ENCODE results near the gene PCDHA6. TPM values are rescaled to one million over a fixed set of nuclear protein-coding genes. Genes with fewer than 3 reads are reported as not detected.

Gene PCDHA6
- total RNA-seq, 1 experiment from 2014 or later = 0.04 TPM

GRCh38 chr5:140875085-140876065 is 47.6 kb downstream of the PCDHA6 start, which contains the start of gene PCDHA12:
PCDHA12 (plus strand) TSS chr5:140875308; CDS start chr5:140875473, 165 bp downstream.

Other genes with a start within 250 kb of the PCDHA6 start
- 2.6 to 3.4 TPM (median 3.0 TPM) in 5 replicates for gene CD14, start 194.8 kb upstream of the PCDHA6 start, total RNA-seq (2022; extraction: Qiagen RNA extraction)
- gene TMCO6, start 188.5 kb upstream of the PCDHA6 start, total RNA-seq (2022; extraction: Qiagen RNA extraction) = 8.1 to 14.2 TPM (median 10.8 TPM) in 5 replicates
- gene NDUFA2, start 180.3 kb upstream of the PCDHA6 start, total RNA-seq (2022; extraction: Qiagen RNA extraction) = 87.2 to 125 TPM (median 90.7 TPM) in 5 replicates
- 101 to 114 TPM (median 104 TPM) in 5 replicates for gene IK, start 180.1 kb upstream of the PCDHA6 start, total RNA-seq (2022; extraction: Qiagen RNA extraction)
- gene WDR55, start 163.1 kb upstream of the PCDHA6 start, total RNA-seq (2022; extraction: Qiagen RNA extraction) = 24.6 to 32.8 TPM (median 31.8 TPM) in 5 replicates
- 0.37 to 0.72 TPM (median 0.49 TPM) in 5 replicates for gene DND1, start 154.4 kb upstream of the PCDHA6 start, total RNA-seq (2022; extraction: Qiagen RNA extraction)
- 75.3 to 80.9 TPM (median 78.3 TPM) in 5 replicates for gene HARS1, start 136.6 kb upstream of the PCDHA6 start, total RNA-seq (2022; extraction: Qiagen RNA extraction)
- 35.2 to 39.8 TPM (median 37.8 TPM) in 5 replicates for gene HARS2, start 136.5 kb upstream of the PCDHA6 start, total RNA-seq (2022; extraction: Qiagen RNA extraction)
- 87.0 to 126 TPM (median 90.9 TPM) in 5 replicates for gene ZMAT2, start 127.5 kb upstream of the PCDHA6 start, total RNA-seq (2022; extraction: Qiagen RNA extraction)
- 0.08 to 0.21 TPM (median 0.18 TPM) in 5 replicates for gene PCDHA1, start 41.8 kb upstream of the PCDHA6 start, total RNA-seq (2022; extraction: Qiagen RNA extraction)
- 0.02 to 0.09 TPM (median 0.06 TPM) in 5 replicates for gene PCDHA2, start 33.1 kb upstream of the PCDHA6 start, total RNA-seq (2022; extraction: Qiagen RNA extraction)
- 0.69 to 1.1 TPM (median 0.82 TPM) in 5 replicates for gene PCDHA3, start 26.9 kb upstream of the PCDHA6 start, total RNA-seq (2022; extraction: Qiagen RNA extraction)
- gene PCDHA4, start 20.9 kb upstream of the PCDHA6 start, total RNA-seq (2022; extraction: Qiagen RNA extraction) = 1.4 to 2.3 TPM (median 1.8 TPM) in 5 replicates
- gene PCDHA5, start 6.3 kb upstream of the PCDHA6 start, total RNA-seq (2022; extraction: Qiagen RNA extraction) = 0.52 to 0.95 TPM (median 0.85 TPM) in 5 replicates
- gene PCDHA7, start 6.3 kb downstream of the PCDHA6 start, total RNA-seq (2022; extraction: Qiagen RNA extraction) = 0.07 to 0.16 TPM (median 0.12 TPM) in 5 replicates
- gene PCDHA8, start 13.2 kb downstream of the PCDHA6 start, total RNA-seq (2022; extraction: Qiagen RNA extraction) = 0.03 to 0.06 TPM (median 0.04 TPM) in 5 replicates
- 0.01 TPM in 1 of 5 replicates, not detected in the others for gene PCDHA9, start 20.4 kb downstream of the PCDHA6 start, total RNA-seq (2022; extraction: Qiagen RNA extraction)
- gene PCDHA10, start 27.9 kb downstream of the PCDHA6 start, total RNA-seq (2022; extraction: Qiagen RNA extraction) = under 0.01 to 0.05 TPM (median 0.02 TPM) in 3 of 5 replicates, not detected in the others
- gene PCDHA11, start 41.0 kb downstream of the PCDHA6 start, total RNA-seq (2022; extraction: Qiagen RNA extraction) = 0.07 to 0.34 TPM (median 0.11 TPM) in 5 replicates
- gene PCDHA12, start 47.3 kb downstream of the PCDHA6 start, total RNA-seq (2022; extraction: Qiagen RNA extraction) = 2.8 to 3.7 TPM (median 2.9 TPM) in 5 replicates
- gene PCDHA13, start 54.2 kb downstream of the PCDHA6 start, total RNA-seq (2022; extraction: Qiagen RNA extraction) = 0.04 to 0.09 TPM (median 0.06 TPM) in 4 of 5 replicates, not detected in the other
- gene PCDHAC1, start 98.3 kb downstream of the PCDHA6 start, total RNA-seq (2022; extraction: Qiagen RNA extraction) = 1.5 to 2.7 TPM (median 2.2 TPM) in 5 replicates
- 3.2 to 4.6 TPM (median 4.2 TPM) in 5 replicates for gene PCDHAC2, start 138.5 kb downstream of the PCDHA6 start, total RNA-seq (2022; extraction: Qiagen RNA extraction)
- not detected in 5 replicates for gene PCDHB1, start 223.4 kb downstream of the PCDHA6 start, total RNA-seq (2022; extraction: Qiagen RNA extraction)

All from A549 treated with dexamethasone at 1 μM for 4 hours (cell line).